ENCODE results near the gene MED22. TPM values are rescaled to one million over a fixed set of nuclear protein-coding genes. Genes with fewer than 3 reads are reported as not detected.

MED22 gene
- total and polyA plus RNA-seq, 10 donors: 13.3 to 33.7 (median 28.3) TPM

- Histone ChIP-seq H3K27ac (no peak overlapping the region), H3K36me3 (no peaks in the 10 kb centered on the region), H3K27me3 (replicated peaks in 1 of 7) (peaks cover 0 to 6% (median 0%) of the 10 kb centered on the region in 7 donors), H3K4me1 (peaks cover 0 to 8% (median 0%) of the 10 kb centered on the region in 6 donors), H3K4me3 (no peak overlapping the region), H3K9me3 (no peaks in the 10 kb centered on the region)
- WGBS, 5 donors: 78 to 93% (median 90%) methylated on average over 3 to 14 of the region's 14 CpGs
- no peak for DNase-seq
- intact Hi-C loops (cut with DNase I; ENCODE audit: low total_unique reads): no loop called here
- TF ChIP-seq POLR2AphosphoS5 (IDR thresholded peaks at IDR 0.05) (no peak), CTCF (IDR thresholded peaks at IDR 0.05 in 8 of 11, conservative IDR thresholded peaks at IDR 0.05 in 3 of 11) (no peak)
These were observed 37.5 kb upstream of the MED22 start for GRCh38 chr9:133385452-133385851.

- DNase-seq: no peak
- 88 to 97% (median 93%) methylated on average over 17 of the region's 17 CpGs for WGBS, 5 donors
- H3K4me3 ChIP-seq: no peak overlapping the region
- no peaks in the 10 kb centered on the region for H3K36me3 ChIP-seq
- peaks cover 0 to 3% (median 0%) of the 10 kb centered on the region in 7 donors for H3K27me3 ChIP-seq (replicated peaks in 1 of 7)
- no peaks in the 10 kb centered on the region for H3K9me3 ChIP-seq
- peaks cover 0 to 8% (median 0%) of the 10 kb centered on the region in 6 donors for H3K4me1 ChIP-seq
- intact Hi-C loops (cut with DNase I; ENCODE audit: low total_unique reads): no loop called here
- no peak overlapping the region for H3K27ac ChIP-seq
- TF ChIP-seq POLR2A (IDR thresholded peaks at IDR 0.05): no peak
- no peak for TF ChIP-seq POLR2AphosphoS5 (IDR thresholded peaks at IDR 0.05)
These were observed 36.9 kb upstream of the MED22 start for GRCh38 chr9:133384736-133385321.

- H3K4me3 ChIP-seq: no peak overlapping the region
- intact Hi-C loops (cut with DNase I; ENCODE audit: low total_unique reads): no loop called here
- no peak for DNase-seq
- H3K27ac ChIP-seq: no peak overlapping the region
- H3K27me3 ChIP-seq (replicated peaks in 1 of 7): no peaks in the 10 kb centered on the region
- TF ChIP-seq POLR2AphosphoS5 (IDR thresholded peaks at IDR 0.05) (no peak), CTCF (IDR thresholded peaks at IDR 0.05 in 8 of 11, conservative IDR thresholded peaks at IDR 0.05 in 3 of 11) (no peak), POLR2A (IDR thresholded peaks at IDR 0.05) (no peak)
- no peaks in the 10 kb centered on the region for H3K9me3 ChIP-seq
- H3K36me3 ChIP-seq: no peaks in the 10 kb centered on the region
- peaks cover 0 to 8% (median 0%) of the 10 kb centered on the region in 6 donors for H3K4me1 ChIP-seq
- WGBS, 5 donors: 89 to 96% (median 93%) methylated on average over 3 of the region's 3 CpGs
These were observed 35.5 kb upstream of the MED22 start for GRCh38 chr9:133383438-133383837.

- DNase-seq: no peak
- no peaks in the 10 kb centered on the region for H3K27me3 ChIP-seq (replicated peaks in 1 of 7)
- H3K9me3 ChIP-seq: no peaks in the 10 kb centered on the region
- no peak overlapping the region for H3K27ac ChIP-seq
- TF ChIP-seq POLR2AphosphoS5 (IDR thresholded peaks at IDR 0.05): no peak
- no peak for TF ChIP-seq CTCF (IDR thresholded peaks at IDR 0.05 in 8 of 11, conservative IDR thresholded peaks at IDR 0.05 in 3 of 11)
- no peak for TF ChIP-seq POLR2A (IDR thresholded peaks at IDR 0.05)
- H3K36me3 ChIP-seq: no peaks in the 10 kb centered on the region
- intact Hi-C loops (cut with DNase I; ENCODE audit: low total_unique reads): no loop called here
- peaks cover 0 to 8% (median 0%) of the 10 kb centered on the region in 6 donors for H3K4me1 ChIP-seq
- H3K4me3 ChIP-seq: no peak overlapping the region
- WGBS, 5 donors: 80 to 91% (median 86%) methylated on average over 4 of the region's 4 CpGs
These were observed 34.7 kb upstream of the MED22 start for GRCh38 chr9:133382507-133383141.

All from spleen (tissue), 11 donors.